Activated gamma-delta T cell (primary cell): Measurements from ENCODE around the gene WAS.
A peak's percentile ranks its signal among the peaks of the same experiment; 100 is the strongest.

Experiments
- DNase-seq: peaks from one replicate; lab custom pipeline; 2025; lab: John Stamatoyannopoulos, UW

WAS gene

DNA sequence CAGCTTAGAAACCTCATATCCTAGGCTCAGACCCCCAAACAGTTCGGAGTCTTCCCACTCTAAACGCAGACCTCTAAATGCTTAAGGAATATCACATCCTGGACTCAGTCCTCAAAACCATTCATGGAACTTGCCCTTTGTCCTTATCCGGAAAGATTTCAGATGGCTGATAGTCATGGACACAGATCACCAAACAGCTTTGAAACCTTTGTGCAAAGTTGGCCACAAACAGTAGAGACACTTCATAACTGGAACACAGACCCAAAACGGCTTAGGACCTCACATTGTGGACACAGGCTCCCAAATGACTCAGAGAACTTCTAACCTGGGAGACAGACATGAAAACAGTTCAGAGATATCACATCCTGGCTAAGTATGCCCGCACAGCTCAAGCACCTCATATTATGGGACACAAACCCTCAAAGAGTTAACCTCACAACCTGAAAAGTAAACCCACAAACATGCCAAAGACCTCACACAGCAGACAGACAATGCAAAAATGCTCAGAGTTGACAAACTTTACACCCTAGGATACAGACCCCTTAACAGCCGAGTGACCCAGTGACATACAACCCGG lies 28.4 kb downstream of the WAS start:
- DNase-seq, result no peak

DNA sequence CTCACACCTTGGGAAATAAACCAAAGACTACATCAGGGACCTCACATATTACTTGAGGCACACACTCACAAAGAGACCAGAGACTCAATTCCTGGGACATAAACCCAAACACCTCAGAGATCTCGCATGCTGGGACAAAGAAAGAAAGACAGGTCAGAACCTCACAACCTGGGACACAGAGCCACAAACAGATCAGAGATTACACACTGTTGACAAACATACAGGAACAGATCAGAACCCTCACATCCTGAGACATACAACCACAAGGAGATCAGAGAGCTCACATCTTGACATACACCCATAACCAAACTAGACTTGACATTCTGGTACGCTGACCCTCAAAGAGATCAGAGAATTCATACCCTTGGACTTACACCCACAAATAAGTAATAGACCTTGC lies 30.2 kb downstream of the WAS start:
- no peak for DNase-seq

DNA sequence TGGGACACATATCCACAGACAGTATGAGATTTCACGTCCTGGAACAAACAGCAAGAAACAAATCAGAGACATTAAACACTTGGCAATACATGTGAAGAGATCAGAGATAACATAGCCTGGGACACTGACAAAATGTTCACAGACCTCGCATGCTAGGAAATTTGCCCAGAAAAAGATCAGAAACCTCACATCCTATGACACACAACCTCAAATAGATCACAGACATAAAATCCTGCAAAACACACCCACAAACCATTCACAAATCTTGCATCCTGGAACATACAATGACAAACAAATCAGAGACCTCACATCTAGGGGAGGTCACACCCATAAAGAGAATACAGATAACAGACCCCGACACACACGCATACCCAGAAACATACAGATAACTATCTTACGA lies 31.0 kb downstream of the WAS start:
- DNase-seq, result no peak

DNA sequence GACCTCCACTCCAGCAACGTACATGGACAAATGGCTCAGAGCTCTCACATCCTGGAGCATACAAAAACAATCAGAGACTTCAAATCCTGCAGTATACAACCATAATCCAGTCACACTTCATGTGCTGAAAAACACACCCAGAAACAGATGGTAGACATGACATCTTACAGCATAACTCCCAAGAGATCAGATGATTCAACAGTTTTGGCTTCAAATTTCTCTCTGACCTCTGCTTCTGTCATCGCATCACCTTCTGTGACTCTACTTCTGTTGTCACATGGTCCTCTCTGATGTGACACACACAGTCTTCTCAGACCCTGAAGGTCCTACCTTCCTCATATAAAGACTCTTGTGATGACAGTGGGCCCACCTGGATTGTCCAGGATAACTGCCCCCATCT lies 31.5 kb downstream of the WAS start:
- DNase-seq, result no peak

DNA sequence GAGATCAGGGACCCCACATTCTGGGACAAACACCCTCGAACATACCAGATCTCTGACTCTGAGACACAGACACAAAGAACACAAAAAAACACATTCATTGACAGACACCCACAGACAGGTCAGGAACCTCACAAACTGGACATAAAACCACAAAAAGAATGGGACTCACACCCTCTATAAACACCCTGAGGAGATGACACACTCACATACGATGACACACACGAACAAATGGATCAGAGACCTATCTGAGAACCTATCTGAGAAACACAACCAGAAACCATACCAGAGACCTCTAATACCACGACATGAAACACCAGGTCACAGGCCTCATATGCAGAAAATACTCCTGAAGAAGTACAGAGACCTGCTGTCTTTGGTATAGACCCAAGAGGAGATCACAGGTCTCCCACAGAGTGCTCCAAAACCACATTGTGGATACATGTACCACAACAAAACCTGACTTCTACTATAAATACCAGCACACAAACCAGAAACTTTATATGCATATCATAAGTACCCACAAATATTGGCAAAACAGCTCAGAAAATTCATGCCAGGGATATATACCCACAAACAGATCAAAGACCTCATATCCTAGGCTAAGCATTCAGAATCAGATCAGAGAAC lies 32.4 kb downstream of the WAS start:
- DNase-seq, result no peak

DNA sequence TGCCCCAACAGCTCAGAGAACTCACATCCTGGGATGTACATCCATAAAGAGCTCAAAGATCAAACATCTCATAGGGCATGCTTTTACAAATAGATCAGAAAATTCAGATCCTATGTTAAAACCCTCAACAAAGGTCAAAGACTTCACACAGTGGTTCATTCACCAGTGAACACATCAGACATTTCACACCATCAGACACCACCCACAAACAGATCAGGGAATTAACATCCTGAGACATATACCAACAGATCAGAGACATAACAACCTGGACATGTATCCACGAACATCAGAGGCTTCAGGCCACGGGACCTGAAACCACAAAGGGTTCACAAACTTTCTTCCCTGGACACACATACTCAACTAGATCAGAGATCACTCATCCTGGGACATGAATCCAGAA lies 36.4 kb downstream of the WAS start:
- DNase-seq, result no peak

DNA sequence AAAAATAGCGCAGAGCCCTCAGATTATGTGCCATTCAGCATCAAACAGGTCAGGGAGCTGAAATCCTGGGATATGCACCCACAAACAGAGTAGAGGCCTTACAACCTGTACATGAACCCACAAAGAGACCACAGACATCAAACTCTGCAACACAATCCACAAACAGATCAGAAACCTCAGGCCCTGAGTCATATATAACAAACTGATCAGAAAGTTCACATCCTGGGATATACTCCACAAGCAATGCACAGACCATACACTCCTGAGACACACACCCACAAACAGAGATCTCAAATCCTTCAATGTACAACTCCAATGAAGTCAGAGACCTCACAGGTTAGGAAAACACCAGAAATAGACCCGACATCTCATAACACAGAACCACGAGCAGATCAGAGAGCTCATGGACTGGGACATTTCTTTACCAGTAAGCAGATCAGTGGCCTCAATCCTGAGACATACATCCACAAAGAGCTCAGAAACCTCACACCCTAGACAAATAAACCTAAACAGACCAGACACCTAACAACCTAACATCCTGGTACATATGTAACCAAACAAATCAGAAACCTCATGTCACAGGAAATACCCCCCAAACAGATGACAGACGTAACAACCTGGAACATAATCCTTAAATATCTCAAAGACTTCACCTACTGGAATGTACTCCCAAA lies 37.1 kb downstream of the WAS start:
- DNase-seq, result no peak

DNA sequence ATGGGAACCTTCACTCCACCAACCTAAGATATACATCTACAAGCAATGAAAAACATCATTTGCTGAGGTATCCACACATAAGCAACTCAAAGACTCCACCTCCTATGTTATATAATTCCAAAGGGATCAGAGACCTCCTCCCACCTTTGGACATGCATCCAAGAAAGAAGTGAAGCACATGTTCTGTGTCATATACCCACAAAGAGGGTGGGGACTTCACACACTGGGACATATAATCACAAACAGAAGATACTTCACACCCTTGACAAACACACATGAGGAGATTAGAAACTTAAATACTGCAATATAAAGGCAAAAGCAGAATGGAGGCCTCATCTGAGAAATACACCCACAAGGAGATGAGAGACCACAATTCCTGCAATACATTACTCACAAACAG lies 38.3 kb downstream of the WAS start:
- DNase-seq, result no peak

DNA sequence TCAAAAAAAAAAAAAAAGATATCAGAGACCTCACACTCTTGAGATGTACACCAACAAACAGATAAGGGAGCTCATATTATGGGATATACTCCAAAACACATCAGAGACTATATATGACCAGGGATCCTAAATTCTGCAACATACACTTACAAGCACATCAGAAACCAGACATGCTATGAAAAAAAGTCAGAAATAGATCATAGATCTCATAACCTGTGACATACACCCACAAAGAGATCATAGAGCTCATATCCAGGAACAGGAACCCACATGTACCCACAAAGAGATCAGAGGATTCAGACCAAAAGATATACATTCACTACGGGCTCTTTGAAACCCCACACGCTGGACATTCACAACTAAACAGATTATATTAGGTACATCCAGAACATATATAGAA lies 43.0 kb downstream of the WAS start:
- no peak for DNase-seq

DNA sequence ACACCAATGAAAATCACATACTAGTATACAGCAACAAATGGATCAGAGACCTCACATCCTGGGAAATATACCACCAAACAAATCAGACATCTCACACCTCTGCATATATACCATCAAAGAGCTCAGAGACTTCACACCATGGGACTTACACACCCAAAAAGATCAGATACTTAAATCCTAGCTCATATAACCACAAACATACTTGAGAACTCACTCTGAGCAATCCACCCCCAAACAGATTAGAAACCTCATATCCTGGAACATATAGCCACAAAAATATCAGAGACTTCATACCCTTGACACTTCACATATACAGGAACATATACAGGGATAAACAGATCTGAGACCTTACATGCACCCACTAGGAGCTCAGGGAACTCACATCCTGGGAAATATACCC lies 45.1 kb downstream of the WAS start:
- no peak for DNase-seq

DNA sequence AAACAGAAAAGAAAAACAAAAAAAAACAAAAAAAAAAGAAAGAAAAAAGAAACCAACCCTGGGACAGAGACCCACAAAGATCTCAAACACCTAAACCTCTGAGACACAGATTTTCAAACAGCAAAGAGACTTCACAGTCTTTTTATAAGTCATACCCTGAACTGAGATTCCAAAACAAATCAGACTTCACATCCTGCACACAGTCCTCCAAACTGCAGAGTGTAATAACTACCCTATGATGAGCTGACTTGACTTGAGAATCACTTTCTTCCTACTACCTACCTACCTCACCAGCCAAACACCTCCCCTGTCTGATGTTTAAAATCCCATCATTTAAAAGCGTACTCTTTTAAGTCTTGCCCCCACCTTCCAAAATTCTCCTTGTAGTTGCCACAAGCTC lies 52.7 kb downstream of the WAS start:
- no peak for DNase-seq

DNA sequence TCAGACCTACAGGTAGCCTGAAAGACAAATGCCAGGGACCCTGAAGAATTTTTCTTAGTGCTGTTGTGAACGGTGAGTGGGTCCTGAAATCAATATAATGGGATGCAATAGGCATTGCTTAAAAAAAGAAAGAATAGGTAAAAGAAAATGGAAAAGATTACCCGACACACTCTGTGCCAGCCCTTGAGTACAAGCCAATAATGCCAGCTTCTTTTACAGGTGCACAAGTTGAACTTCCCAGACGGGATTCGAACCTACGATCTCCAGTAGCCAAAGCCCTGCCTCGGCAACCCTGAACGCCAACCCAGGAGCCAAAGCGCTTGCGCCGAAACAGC lies 53.2 kb downstream of the WAS start:
- no peak for DNase-seq

DNA sequence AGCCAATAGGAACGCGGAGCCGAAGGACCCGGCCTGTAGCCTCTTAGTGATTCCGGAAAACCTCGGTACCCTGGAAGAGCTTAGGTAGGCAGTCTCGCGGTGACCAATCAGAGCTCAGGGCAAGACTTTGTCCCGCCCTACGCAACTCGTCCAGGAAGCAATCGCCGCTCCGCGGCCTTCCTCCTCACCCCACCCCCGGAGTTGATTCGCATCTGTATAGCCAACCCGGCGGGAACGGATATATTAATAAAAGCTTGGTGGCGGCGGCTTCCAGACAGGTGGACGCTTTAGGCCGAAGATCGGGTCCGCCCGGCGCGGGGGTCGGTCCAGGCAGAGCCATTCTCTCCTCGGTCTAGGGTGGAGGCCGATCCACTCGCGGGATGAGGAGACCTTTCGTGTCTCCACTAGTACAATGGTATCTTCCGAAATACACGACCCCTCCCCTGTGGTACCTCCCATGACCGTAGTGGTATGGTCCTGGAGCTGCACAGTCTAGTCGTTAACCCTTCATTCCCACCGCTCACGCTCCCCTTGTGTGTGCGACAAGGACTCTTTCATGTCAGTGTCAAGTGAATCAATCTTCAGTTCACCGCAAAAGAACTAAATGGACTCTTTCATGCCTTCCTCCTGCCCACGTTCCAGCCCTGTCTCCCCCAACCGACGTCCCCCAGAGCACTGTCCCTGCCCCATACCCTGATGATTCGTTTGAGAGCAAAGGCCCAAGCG lies 53.8 kb downstream of the WAS start:
- DNase-seq, result peak; percentile 58

DNA sequence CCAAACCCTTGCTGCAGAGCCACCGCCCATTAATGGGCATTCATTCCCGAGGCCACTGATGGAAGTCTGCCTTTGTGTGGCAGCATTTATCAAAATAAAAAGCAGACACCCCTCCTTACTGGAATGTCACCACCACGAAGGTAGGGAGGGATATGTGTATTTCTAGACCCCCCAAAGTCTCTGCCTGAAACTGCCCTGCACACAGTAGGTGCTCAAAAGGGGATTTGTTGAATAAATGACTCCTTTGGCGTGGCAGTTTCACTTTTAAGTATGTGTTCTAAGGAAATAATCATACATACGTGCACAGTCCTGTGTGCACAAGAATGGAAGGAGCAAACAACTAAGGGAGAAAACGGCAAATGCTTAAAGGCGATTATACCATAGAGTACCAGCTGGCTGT lies 54.3 kb downstream of the WAS start:
- no peak for DNase-seq
